ENCODE measurements around the gene MAST3. TPM values are rescaled to one million over a fixed set of nuclear protein-coding genes. Genes with fewer than 3 reads are reported as not detected.

MAST3 gene
- polyA plus RNA-seq, 1 donor from 2014 or later = 2.3 TPM

DNA sequence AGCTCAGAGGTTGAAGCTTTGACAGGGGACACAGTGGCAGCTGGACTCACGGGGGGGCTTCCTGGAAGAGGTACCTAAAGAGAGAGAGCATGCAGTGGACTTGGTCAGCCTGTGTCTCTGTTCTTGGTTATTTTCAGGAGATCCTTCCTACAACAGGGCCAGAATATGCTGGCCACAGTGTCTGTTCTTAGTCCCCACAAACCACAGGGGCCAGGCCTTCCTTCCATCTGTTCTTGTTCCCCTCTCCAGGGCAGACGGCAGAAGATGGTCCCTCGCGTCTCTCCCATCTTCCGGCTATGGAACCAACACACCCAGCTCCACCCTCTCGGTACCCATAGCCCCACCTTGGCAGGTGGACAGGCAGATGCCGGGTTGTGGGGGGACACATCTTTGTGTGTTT lies 24.8 kb downstream of the MAST3 start:
- no peak overlapping the region for H3K4me3 ChIP-seq (ENCODE audit: low read length)
- no peaks in the 10 kb centered on the region for H3K9me3 ChIP-seq (ENCODE audit: low read length)
- H3K27ac ChIP-seq (ENCODE audit: low read length) = no peak overlapping the region
- H2AFZ ChIP-seq (ENCODE audit: low read depth, low read length) = no peak overlapping the region
- no peaks in the 10 kb centered on the region for H4K20me1 ChIP-seq (ENCODE audit: insufficient read depth)
- H3F3A ChIP-seq (ENCODE audit: insufficient read depth, low read length, poor library complexity, severe bottlenecking) = no peaks in the 10 kb centered on the region
- TF ChIP-seq MXI1 (conservative IDR thresholded peaks at IDR 0.05; ENCODE audit: poor library complexity, severe bottlenecking) (no peak), REST (IDR thresholded peaks at IDR 0.05; ENCODE audit: borderline replicate concordance) (no peak), RAD21 (conservative IDR thresholded peaks at IDR 0.05) (no peak), SMC3 (conservative IDR thresholded peaks at IDR 0.05; ENCODE audit: poor library complexity) (no peak), CTCF (IDR thresholded peaks at IDR 0.05; ENCODE audit: poor library complexity, severe bottlenecking) (no peak), TAF1 (IDR thresholded peaks at IDR 0.05; ENCODE audit: low read depth) (no peak), EP300 (conservative IDR thresholded peaks at IDR 0.05; ENCODE audit: poor library complexity, severe bottlenecking) (no peak), EZH2 (IDR thresholded peaks at IDR 0.05; ENCODE audit: borderline replicate concordance, insufficient read depth, low read length, poor library complexity, severe bottlenecking) (no peak)
- no peaks in the 10 kb centered on the region for H3K27me3 ChIP-seq (ENCODE audit: insufficient read depth, low read depth, low read length)
- no peak overlapping the region for H3K9ac ChIP-seq (ENCODE audit: low read length)
- no peak overlapping the region for H3K4me2 ChIP-seq (ENCODE audit: low read length)
- H3K79me2 ChIP-seq (replicated peaks; ENCODE audit: insufficient read depth, low read length) = peaks cover 8% of the 10 kb centered on the region
- no peaks in the 10 kb centered on the region for H3K9me2 ChIP-seq (ENCODE audit: insufficient read depth, low read length)
- H3K36me3 ChIP-seq (ENCODE audit: insufficient read depth, low read length) = no peaks in the 10 kb centered on the region

GRCh38 chr19:18122860-18123795 lies 25.6 kb downstream of the MAST3 start:
- TF ChIP-seq POLR2AphosphoS5 (IDR thresholded peaks at IDR 0.05) (no peak), EZH2 (IDR thresholded peaks at IDR 0.05; ENCODE audit: borderline replicate concordance, insufficient read depth, low read length, poor library complexity, severe bottlenecking) (no peak), REST (IDR thresholded peaks at IDR 0.05; ENCODE audit: borderline replicate concordance) (no peak), TAF1 (IDR thresholded peaks at IDR 0.05; ENCODE audit: low read depth) (no peak), MXI1 (conservative IDR thresholded peaks at IDR 0.05; ENCODE audit: poor library complexity, severe bottlenecking) (no peak), SMC3 (conservative IDR thresholded peaks at IDR 0.05; ENCODE audit: poor library complexity) (no peak), EP300 (conservative IDR thresholded peaks at IDR 0.05; ENCODE audit: poor library complexity, severe bottlenecking) (no peak), RAD21 (conservative IDR thresholded peaks at IDR 0.05) (no peak), CTCF (IDR thresholded peaks at IDR 0.05; ENCODE audit: poor library complexity, severe bottlenecking) (no peak)
- Histone ChIP-seq H3K4me2 (ENCODE audit: low read length) (no peak overlapping the region), H3K79me2 (replicated peaks; ENCODE audit: insufficient read depth, low read length) (peaks cover 8% of the 10 kb centered on the region), H2AFZ (ENCODE audit: low read depth, low read length) (no peak overlapping the region), H4K20me1 (ENCODE audit: insufficient read depth) (no peaks in the 10 kb centered on the region), H3K9me3 (ENCODE audit: low read length) (no peaks in the 10 kb centered on the region), H3K27me3 (ENCODE audit: insufficient read depth, low read depth, low read length) (no peaks in the 10 kb centered on the region), H3K9ac (ENCODE audit: low read length) (no peak overlapping the region), H3F3A (ENCODE audit: insufficient read depth, low read length, poor library complexity, severe bottlenecking) (no peaks in the 10 kb centered on the region), H3K4me3 (ENCODE audit: low read length) (no peak overlapping the region), H3K27ac (ENCODE audit: low read length) (no peak overlapping the region), H3K36me3 (ENCODE audit: insufficient read depth, low read length) (no peaks in the 10 kb centered on the region), H3K9me2 (ENCODE audit: insufficient read depth, low read length) (no peaks in the 10 kb centered on the region)
